GM20000 (cell line): ENCODE results near the gene RPL21.
"Not testable (repeated sequence)": the region's sequence is repeated elsewhere in the genome, so short reads cannot be mapped to it uniquely, and the experiment has no call there.

Experiments used
- DNase-seq: peaks from one replicate; pipeline ENCODE4 v3.0.0; 2012; ENCODE audit warnings: low spot score
- CTCF ChIP-seq: IDR thresholded peaks from 2 replicates; pipeline ENCODE4 v1.5.1; 2012; ENCODE audit warnings: mild to moderate bottlenecking, control low read depth; ENCODE audit errors: extremely low read depth, missing control alignments

RPL21 gene

DNA sequence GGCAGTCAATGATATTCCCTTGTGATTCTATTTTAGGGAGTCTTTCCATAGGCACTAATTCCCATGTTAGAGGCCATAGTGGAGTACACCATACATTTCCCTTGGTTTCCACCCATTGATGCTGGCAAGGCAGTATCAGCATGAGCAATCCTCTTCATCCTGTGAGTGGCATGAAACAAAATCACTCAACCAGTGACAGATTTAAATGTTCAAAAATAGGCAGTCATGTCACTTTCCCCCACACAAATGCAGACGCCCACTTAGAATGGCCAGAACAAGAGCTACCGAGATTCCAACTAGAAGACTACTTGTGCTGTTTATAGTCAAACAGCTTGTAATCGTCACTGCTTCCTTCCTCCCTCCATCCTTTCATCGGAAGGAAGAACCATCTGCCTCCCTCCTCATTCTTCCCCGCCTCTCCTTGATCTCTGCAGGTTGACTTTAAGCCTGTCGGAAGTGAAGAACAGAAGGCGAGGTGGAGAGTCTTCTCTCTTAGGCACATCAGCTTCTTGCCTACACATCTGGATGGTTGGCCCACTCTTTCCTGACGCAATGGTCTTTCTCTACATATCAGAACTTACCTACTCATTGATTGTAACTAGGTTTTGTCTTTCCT lies 41.8 kb downstream of the RPL21 start:
- no peak for TF ChIP-seq CTCF
- no peak for DNase-seq

- DNase-seq: no peak
Observed at GRCh38 chr13:27293873-27294515, 42.6 kb downstream of the RPL21 start.

DNA sequence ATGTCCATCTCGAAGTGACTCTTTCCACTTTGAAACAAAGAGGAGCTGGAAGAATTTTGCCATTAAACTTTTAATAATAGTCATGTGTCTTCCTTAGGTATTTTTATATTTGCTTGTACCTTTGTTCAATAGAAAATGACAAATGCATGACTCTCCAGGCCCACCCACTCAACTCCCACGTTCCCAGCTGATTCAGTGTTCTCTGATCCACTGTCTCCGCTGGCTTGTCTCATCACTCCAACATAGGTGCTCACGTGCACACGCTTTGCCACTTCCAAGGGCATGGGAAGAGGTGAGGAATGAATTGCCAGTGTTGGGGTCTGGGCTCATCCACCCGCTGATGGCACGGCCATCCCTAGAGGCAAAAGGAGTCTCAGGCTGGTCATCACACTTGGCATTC lies 43.7 kb downstream of the RPL21 start:
- no peak for TF ChIP-seq CTCF

More at GRCh38 chr13:27293873-27294515, 42.6 kb downstream of the RPL21 start:
- TF ChIP-seq CTCF: no peak

DNA sequence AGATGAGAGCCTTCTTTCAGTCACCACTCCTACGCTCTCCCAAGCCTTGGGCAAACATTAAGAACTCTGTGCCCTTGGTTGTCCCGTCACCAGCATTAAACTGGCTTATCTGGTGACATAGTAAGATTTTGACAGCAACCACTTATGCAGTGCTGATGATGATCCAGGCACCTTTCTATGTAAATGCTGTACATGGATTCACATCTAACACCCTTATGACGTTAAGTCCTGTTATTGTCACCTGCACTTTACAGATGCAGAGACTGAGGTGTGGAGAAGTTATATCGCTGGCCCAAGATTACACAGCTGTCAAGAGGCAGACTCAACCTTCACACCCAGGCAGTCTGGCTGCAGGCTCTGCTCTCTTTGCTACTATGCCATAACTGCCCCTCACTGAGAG lies 44.3 kb downstream of the RPL21 start:
- DNase-seq: no peak
- TF ChIP-seq CTCF: no peak

More for the DNA sequence above, 43.7 kb downstream of the RPL21 start:
- no peak for DNase-seq

DNA sequence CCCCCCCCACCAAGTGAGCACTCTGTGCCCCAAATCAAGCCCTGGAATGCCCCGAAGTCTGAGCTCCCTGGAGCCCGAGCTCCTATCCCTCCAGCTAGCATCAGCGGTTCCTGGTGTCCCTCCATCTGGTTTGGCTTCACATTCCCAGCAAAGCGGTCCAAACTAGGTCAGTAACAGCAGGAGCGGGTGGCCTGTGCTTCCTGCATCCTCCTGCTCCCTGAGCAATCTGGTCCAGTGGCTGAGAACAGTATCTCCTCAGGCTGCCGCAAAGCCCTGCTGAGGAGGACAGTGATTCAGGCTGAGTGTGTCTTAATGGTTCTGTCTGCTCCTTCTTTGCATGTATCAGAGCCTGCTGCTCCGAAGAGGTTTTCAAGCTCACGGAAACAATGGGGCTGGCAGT lies 45.1 kb downstream of the RPL21 start:
- TF ChIP-seq CTCF: no peak
- no peak for DNase-seq

GRCh38 chr13:27298849-27299248 lies 47.5 kb downstream of the RPL21 start:
- no peak for DNase-seq
- TF ChIP-seq CTCF: no peak

GRCh38 chr13:27300406-27300805 lies 49.0 kb downstream of the RPL21 start:
- not testable (repeated sequence) for DNase-seq
